ENCODE results near the gene SLC12A2.

SLC12A2 gene

GRCh38 chr5:128083033-128083810 lies at the start of gene SLC12A2:
SLC12A2 (plus strand) TSS chr5:128083766; CDS start chr5:128083955, 189 bp downstream.
- peak; percentile 91 for DNase-seq (ENCODE audit: low spot score)
- Mint-ChIP-seq H3K4me1 (ENCODE audit: low read depth) (peaks cover 52% of the 10 kb centered on the region), H3K27ac (peak within 1 kb of the TSS; percentile 94), H3K36me3 (ENCODE audit: low read depth) (peaks cover 11% of the 10 kb centered on the region), H3K27me3 (ENCODE audit: low read depth) (no peaks in the 10 kb centered on the region), H3K9me3 (no peaks in the 10 kb centered on the region), H3K4me3 (peak within 1 kb of the TSS; percentile 91)

- H3K27ac Mint-ChIP-seq = no peak overlapping the region
- no peak overlapping the region for H3K4me3 Mint-ChIP-seq
These were observed 47.9 kb upstream of the SLC12A2 start for GRCh38 chr5:128035689-128036088.

DNA sequence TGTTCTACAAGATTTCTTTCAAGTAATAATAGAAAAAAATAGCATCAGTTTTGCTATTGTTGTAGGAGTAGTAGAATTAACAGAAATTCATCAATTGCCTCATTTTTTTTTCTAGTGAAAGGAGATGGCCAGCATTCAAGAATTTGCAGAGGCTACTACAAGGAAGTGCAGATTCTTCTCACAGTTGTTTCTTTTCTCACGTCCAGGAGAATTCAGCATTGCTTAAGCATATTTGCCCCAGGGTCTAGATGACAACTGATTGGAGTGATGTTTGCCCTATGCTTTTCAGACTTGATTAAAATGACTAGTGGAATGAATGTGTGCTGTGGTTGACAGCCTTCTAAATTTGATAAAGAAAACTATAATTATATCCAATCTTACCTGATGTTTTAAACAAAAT lies 46.6 kb upstream of the SLC12A2 start:
- Mint-ChIP-seq H3K27me3 (ENCODE audit: low read depth) (no peaks in the 10 kb centered on the region), H3K27ac (no peak overlapping the region), H3K4me1 (ENCODE audit: low read depth) (peaks cover 1% of the 10 kb centered on the region), H3K9me3 (peaks cover 13% of the 10 kb centered on the region), H3K36me3 (ENCODE audit: low read depth) (no peaks in the 10 kb centered on the region), H3K4me3 (no peak overlapping the region)
- DNase-seq (ENCODE audit: low spot score) = no peak

More at GRCh38 chr5:128035689-128036088, 47.9 kb upstream of the SLC12A2 start:
- H3K36me3 Mint-ChIP-seq (ENCODE audit: low read depth) = peaks cover 3% of the 10 kb centered on the region
- no peak for DNase-seq (ENCODE audit: low spot score)
- peaks cover 1% of the 10 kb centered on the region for H3K4me1 Mint-ChIP-seq (ENCODE audit: low read depth)
- no peaks in the 10 kb centered on the region for H3K27me3 Mint-ChIP-seq (ENCODE audit: low read depth)
- peaks cover 22% of the 10 kb centered on the region for H3K9me3 Mint-ChIP-seq

DNA sequence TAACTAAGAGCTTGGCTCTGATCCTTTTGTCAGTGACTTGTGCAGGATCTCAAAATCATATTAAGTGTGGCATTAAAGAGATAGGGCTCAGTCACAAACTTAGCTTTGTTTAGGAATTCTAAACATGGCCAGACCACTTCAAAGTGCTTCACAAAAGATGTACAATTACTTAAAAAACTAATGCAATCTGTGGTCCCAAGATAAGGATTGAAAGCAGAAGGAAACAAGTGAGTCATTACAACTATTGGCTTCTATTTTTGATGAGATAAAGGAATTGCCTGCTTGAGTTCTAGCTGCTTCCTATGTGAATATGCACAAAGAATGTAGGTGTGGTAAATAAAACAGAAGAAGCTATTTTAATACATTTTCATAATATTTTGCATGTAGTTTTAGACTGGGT lies 44.9 kb upstream of the SLC12A2 start:
- peaks cover 3% of the 10 kb centered on the region for H3K9me3 Mint-ChIP-seq

DNA sequence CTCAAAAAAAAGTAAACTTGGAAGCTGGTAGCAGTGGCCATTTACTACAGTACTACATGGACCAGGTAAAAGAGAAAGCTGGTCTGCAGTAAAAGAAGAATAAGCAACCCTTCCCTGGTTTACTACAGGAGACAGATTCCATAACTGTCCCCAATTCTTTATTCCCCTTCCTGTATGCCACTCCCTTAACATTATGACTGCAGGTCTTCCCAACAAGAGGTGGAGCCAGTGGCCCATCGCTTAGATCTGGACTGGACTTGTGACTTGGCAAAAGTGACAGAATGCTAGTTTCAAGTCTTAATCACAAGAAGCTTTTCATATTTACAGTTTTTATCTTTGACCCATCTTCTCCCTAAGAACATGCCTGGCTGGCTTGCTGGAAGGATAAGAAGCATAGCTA lies 42.6 kb upstream of the SLC12A2 start:
- Mint-ChIP-seq H3K4me3 (no peak overlapping the region), H3K27ac (no peak overlapping the region)
- DNase-seq (ENCODE audit: low spot score) = no peak

More for the DNA sequence above, 44.9 kb upstream of the SLC12A2 start:
- Mint-ChIP-seq H3K36me3 (ENCODE audit: low read depth) (no peaks in the 10 kb centered on the region), H3K4me1 (ENCODE audit: low read depth) (peaks cover 1% of the 10 kb centered on the region), H3K27ac (no peak overlapping the region), H3K4me3 (no peak overlapping the region), H3K27me3 (ENCODE audit: low read depth) (no peaks in the 10 kb centered on the region)
- DNase-seq (ENCODE audit: low spot score) = no peak

GRCh38 chr5:128052780-128053179 lies 30.8 kb upstream of the SLC12A2 start:
- H3K4me1 Mint-ChIP-seq (ENCODE audit: low read depth) = no peaks in the 10 kb centered on the region
- peaks cover 23% of the 10 kb centered on the region for H3K36me3 Mint-ChIP-seq (ENCODE audit: low read depth)
- H3K4me3 Mint-ChIP-seq = no peak overlapping the region
- peaks cover 9% of the 10 kb centered on the region for H3K9me3 Mint-ChIP-seq
- no peak overlapping the region for H3K27ac Mint-ChIP-seq
- DNase-seq (ENCODE audit: low spot score) = no peak
- H3K27me3 Mint-ChIP-seq (ENCODE audit: low read depth) = no peaks in the 10 kb centered on the region

More for the DNA sequence above, 42.6 kb upstream of the SLC12A2 start:
- H3K9me3 Mint-ChIP-seq = no peaks in the 10 kb centered on the region
- no peaks in the 10 kb centered on the region for H3K27me3 Mint-ChIP-seq (ENCODE audit: low read depth)
- H3K36me3 Mint-ChIP-seq (ENCODE audit: low read depth) = peaks cover 2% of the 10 kb centered on the region
- peaks cover 1% of the 10 kb centered on the region for H3K4me1 Mint-ChIP-seq (ENCODE audit: low read depth)

GRCh38 chr5:128053291-128053954 lies 30.1 kb upstream of the SLC12A2 start:
- Mint-ChIP-seq H3K9me3 (peaks cover 9% of the 10 kb centered on the region), H3K36me3 (ENCODE audit: low read depth) (peaks cover 23% of the 10 kb centered on the region), H3K4me1 (ENCODE audit: low read depth) (no peaks in the 10 kb centered on the region), H3K27ac (no peak overlapping the region), H3K4me3 (no peak overlapping the region), H3K27me3 (ENCODE audit: low read depth) (no peaks in the 10 kb centered on the region)
- DNase-seq (ENCODE audit: low spot score) = no peak

DNA sequence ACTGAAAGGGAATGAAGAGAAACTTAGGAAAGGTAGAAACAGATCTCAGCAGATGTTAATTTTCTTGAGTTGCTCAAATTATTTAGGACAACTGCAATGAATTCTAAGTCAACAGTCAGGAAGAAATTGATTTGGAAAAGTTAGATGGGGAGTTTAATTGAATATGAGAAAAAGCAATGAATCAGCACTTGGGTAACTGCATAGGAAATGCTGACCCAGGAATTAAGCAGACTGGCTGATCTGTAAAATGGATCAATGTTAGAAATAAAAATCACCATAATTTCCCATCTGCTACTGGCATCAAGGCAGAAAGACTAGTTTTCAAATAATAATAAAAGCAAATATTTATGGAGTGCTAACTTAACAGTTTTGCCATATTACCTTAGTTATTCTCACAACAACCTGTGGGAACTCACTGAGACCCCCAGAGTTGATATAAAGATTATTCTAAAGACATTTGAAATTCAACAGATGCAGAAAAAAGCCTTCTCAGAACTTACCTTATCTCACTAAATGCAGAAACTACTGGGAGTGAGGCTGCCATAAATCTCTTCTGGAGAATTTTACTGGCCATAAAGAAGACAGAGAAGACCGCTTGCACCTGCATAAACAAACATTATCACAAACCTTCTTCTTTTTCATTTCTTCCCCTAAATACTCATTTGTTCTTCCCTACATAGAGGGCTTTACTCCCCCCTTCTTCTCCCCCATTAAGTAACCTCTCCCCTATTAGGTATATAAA lies 22.8 kb upstream of the SLC12A2 start:
- Mint-ChIP-seq H3K4me3 (no peak overlapping the region), H3K27me3 (ENCODE audit: low read depth) (no peaks in the 10 kb centered on the region), H3K27ac (no peak overlapping the region), H3K36me3 (ENCODE audit: low read depth) (peaks cover 7% of the 10 kb centered on the region), H3K4me1 (ENCODE audit: low read depth) (no peaks in the 10 kb centered on the region), H3K9me3 (no peaks in the 10 kb centered on the region)
- DNase-seq (ENCODE audit: low spot score) = no peak

DNA sequence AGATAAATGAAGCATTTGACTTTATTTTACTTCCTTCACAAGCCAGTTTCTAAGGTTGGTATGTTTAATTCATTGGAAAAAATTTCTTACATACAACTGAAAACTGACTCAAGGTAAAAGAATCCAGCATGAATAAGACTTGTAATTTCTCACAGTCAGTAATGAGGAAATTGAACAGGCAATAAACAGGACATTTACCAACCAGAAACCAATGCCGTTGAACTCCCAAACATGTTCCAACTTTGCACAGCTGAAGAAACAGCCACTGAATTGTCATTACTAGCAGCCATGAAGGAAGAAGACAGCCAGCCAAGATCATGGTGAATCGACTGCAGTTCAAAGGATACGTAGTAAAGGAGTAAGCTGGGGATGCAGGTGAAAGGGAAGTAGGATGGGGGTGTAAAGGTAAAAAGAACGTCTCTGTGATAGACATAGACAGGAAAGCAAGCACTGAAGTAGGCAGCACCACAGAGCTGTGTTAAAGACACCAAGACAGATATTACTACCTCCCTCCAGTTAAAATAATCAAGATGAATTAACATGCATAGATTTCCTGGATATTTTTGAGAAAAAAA lies 21.3 kb upstream of the SLC12A2 start:
- no peak for DNase-seq (ENCODE audit: low spot score)
- no peaks in the 10 kb centered on the region for H3K4me1 Mint-ChIP-seq (ENCODE audit: low read depth)
- H3K4me3 Mint-ChIP-seq = no peak overlapping the region
- peaks cover 3% of the 10 kb centered on the region for H3K36me3 Mint-ChIP-seq (ENCODE audit: low read depth)
- H3K27ac Mint-ChIP-seq = no peak overlapping the region
- no peaks in the 10 kb centered on the region for H3K27me3 Mint-ChIP-seq (ENCODE audit: low read depth)
- H3K9me3 Mint-ChIP-seq = no peaks in the 10 kb centered on the region

DNA sequence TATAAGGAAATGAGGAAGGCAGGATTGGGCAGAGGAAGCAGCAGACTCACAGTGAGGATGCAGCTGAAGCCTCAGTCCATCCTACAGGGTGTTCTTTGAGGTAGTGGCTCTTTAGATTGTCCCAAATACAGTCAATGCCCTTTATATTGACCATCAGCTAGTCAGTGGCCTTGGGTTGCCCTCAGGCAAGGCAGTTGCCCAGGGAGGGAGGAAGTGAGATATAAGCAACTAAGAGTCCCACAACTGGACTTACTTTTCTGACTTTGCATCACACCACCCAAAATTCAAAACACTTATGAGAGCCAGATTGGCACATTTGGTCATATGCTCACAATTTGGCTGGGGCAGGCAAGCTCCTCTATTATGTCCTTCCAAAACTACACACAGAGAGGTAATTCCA lies 9.4 kb upstream of the SLC12A2 start:
- H3K27ac Mint-ChIP-seq = no peak overlapping the region

DNA sequence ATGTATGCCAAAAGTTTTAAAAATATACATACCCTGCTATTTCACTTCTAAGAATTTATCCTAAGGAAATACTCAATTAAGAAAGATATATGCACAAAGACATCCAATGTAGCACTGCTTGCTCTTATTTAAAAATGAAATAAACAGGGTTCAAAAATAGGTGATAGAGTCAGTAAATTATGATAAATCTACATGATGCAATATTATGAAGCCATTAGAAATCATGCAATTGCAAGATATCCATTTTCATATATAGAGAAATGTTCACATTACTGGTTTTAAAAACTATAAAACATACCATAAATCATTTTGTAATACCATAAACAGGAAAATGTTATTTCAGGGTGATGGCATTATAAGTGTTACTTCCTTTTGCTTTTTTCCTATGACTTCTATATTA lies 8.6 kb upstream of the SLC12A2 start:
- Mint-ChIP-seq H3K9me3 (no peaks in the 10 kb centered on the region), H3K4me1 (ENCODE audit: low read depth) (peaks cover 9% of the 10 kb centered on the region), H3K27ac (no peak overlapping the region), H3K36me3 (ENCODE audit: low read depth) (peaks cover 6% of the 10 kb centered on the region), H3K4me3 (no peak overlapping the region), H3K27me3 (ENCODE audit: low read depth) (no peaks in the 10 kb centered on the region)
- DNase-seq (ENCODE audit: low spot score) = no peak

More for the DNA sequence above, 9.4 kb upstream of the SLC12A2 start:
- Mint-ChIP-seq H3K4me1 (ENCODE audit: low read depth) (peaks cover 5% of the 10 kb centered on the region), H3K27me3 (ENCODE audit: low read depth) (no peaks in the 10 kb centered on the region), H3K9me3 (no peaks in the 10 kb centered on the region), H3K4me3 (no peak overlapping the region), H3K36me3 (ENCODE audit: low read depth) (peaks cover 6% of the 10 kb centered on the region)
- no peak for DNase-seq (ENCODE audit: low spot score)

GRCh38 chr5:128077526-128077925 lies 6.0 kb upstream of the SLC12A2 start:
- Mint-ChIP-seq H3K36me3 (ENCODE audit: low read depth) (peaks cover 14% of the 10 kb centered on the region), H3K9me3 (no peaks in the 10 kb centered on the region)

DNA sequence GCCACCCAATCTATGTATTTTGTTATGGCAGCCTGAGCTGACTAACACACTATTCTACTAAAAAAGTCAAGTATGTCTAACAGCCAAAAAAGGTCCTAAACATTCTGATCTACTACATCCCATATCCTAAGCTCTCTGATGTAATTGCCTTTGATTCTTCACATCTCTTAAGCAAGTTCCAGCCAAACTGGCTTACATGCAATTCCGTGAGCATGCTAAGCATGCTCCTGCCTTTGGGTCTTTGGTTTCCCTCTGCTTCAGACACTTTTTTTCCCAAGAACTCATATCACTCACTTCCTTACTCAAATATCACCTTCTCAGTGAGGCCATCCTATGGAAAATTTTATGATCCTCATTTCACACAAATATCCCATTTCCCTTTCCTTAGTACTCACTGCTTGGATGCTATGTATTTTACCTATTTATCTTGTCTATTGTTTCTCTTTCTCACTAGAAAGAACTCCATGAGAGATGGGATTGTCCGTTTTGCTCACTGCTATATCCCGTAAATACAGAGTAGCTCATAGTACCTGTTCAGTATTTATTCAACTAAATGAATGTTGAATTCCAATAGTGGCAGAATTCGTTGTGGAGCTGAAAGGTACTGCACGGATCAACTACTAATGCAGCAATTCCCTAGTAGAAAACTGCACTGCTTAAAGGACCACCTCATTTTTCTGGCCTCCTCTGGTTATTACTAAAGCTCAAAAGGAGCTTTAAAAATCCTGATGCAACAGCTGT lies 2.3 kb upstream of the SLC12A2 start:
- H3K36me3 Mint-ChIP-seq (ENCODE audit: low read depth) = peaks cover 11% of the 10 kb centered on the region
- no peak for DNase-seq (ENCODE audit: low spot score)
- H3K4me3 Mint-ChIP-seq = peak overlapping the region; percentile 90
- H3K4me1 Mint-ChIP-seq (ENCODE audit: low read depth) = peaks cover 42% of the 10 kb centered on the region
- no peaks in the 10 kb centered on the region for H3K9me3 Mint-ChIP-seq
- peak overlapping the region; percentile 94 for H3K27ac Mint-ChIP-seq
- H3K27me3 Mint-ChIP-seq (ENCODE audit: low read depth) = no peaks in the 10 kb centered on the region

More at GRCh38 chr5:128077526-128077925, 6.0 kb upstream of the SLC12A2 start:
- H3K4me3 Mint-ChIP-seq = no peak overlapping the region
- H3K27ac Mint-ChIP-seq = no peak overlapping the region
- H3K27me3 Mint-ChIP-seq (ENCODE audit: low read depth) = no peaks in the 10 kb centered on the region
- no peak for DNase-seq (ENCODE audit: low spot score)
- peaks cover 30% of the 10 kb centered on the region for H3K4me1 Mint-ChIP-seq (ENCODE audit: low read depth)
